HG03575 (cell line): ENCODE data around the gene MICALL2.

ENCODE experiments used
- ATAC-seq: cut with Tn5 transposase; IDR thresholded peaks from one replicate; pipeline ENCODE4 v1.9.1; 2021; ENCODE audit not compliant: unreplicated experiment, insufficient number of reproducible peaks, low FRiP score; ENCODE audit errors: extremely low read depth

MICALL2 gene

DNA sequence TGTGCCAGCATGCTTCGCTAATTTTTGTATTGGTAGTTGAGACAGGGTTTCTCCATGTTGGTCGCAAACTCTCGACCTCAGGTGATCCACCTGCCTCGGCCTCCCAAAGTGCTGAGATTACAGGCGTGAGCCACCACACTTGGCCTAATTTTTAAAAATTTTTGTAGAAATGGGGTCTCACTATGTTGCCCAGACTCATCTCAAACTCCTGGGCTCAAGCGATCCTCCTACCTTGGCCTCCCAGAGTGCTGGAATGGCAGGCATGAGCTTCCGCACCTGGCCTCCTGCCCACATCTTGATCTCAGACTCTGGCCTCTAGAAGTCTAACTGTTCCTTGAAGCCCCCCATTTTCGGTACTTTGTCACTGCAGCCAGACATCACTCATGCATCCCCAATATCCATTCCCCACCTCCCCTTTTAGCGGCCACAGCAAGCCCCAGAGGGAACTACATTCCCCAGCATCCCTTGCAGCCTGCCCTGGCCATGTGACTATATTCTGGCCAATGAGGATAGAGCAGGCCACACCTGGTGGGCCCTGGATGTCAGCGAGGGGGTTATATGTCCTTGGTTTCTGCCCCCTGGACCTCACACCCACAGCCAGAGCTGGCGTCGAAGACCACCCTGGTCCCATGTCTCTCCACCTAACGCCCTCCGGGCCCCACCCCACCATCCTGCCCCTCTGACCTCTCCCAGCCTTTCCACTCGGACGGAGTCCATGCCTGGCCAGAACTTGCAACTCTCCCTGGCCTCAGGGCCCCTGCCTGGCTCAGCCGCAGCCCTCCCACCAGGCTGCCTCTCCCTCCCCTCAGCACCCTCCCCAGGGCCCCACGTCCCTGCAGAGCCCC, 33.8 kb downstream of the MICALL2 start:
- ATAC-seq, result no peak

DNA sequence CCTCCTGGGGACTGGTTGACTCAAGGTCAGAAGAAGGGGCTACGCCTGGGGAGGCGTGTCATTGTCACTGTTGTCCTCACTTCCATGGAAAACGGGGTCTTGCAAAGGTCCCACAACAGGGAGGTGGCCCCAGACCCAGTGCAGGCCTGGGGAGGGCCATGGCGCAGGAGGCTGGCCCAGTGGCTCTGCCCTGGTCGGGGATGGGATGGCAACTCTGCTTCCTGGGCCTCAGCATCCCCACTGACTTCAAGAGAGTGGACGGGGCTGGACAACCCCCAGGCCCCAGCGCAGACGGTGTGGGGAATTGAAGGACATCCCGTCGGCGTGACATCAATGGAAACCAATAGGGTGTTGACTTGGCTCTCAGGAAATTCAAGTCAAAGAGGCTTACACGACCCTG, 35.2 kb downstream of the MICALL2 start:
- no peak for ATAC-seq

DNA sequence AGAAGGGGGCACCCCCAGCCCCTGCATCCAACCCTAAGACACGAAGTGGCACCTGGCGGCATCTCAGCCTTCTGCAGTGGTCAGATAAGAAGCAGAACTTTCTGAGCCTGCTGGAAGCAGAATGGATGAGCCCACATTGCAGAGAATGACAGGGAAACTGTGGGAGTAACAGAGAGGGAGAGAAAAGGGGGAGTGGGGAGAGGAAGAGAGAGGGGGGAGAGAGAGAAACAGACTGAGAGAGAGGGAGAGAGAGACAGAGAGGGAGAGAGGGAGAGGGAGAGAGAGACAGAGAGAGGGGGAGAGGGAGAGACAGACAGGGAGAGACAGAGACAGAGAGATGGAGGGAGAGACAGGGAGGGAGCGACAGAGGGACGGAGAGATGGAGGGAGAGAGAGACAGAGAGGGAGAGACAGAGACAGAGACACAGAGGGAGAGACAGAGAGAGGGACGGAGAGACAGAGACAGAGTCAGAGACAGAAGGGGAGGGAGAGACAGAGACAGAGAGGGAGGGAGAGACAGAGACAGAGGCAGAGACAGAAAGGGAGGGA, 35.9 kb downstream of the MICALL2 start:
- ATAC-seq, result no peak

DNA sequence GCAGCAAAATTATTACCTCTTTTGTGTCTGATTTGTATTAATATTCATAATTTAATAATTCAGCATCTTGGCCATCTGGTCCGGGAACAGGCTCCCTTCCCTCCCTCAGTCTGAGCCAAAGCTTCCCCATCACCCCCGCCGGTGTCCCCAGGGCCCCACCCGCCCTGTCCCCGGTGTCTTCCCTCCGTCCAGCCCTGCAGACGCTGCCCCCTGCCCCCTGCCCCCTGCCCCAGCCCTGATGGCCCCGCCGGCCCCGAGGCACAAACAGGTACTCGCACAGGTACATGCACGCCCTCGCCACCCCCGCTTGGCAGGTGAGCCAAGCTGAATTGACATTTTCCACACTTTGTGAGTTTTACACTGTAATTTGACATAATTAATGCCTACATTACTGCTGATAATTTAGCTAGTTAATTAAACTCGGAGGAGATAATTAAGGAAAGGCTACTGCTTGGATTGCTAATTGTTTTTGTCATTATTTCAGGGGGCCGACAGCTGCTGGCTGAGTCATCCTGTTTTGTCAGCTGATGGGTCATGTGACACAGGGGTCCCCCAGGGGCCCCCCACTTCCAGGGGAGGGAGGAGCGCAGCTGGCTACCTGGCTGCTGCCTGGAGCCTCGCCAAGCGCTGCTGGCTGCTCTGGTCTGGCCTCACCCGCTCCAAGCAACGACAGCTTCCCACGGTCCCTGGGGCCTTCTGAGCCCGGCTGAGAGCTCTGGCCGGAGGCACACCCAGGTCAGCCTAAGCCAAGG, 36.6 kb downstream of the MICALL2 start:
- no peak for ATAC-seq

DNA sequence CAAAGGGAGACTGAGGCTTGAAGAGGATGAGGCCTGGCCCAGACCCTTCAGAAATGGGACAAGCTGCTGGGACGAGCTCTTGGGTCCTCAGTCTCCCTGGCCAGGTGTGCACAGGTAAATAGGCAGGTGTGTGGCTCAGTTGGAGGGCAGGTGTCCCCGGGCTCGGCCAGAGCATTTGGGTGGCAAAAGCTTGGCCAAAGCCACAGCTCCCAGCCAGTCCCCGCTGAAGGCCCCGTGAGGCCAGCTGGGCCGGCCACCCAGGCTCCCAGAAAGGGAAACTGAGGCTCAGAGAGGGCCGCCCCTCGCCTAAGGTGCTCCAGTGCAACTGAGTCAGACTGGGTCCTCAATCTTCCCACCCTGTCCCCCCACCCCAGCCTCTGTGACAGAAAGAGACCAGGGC, 37.3 kb downstream of the MICALL2 start:
- no peak for ATAC-seq

DNA sequence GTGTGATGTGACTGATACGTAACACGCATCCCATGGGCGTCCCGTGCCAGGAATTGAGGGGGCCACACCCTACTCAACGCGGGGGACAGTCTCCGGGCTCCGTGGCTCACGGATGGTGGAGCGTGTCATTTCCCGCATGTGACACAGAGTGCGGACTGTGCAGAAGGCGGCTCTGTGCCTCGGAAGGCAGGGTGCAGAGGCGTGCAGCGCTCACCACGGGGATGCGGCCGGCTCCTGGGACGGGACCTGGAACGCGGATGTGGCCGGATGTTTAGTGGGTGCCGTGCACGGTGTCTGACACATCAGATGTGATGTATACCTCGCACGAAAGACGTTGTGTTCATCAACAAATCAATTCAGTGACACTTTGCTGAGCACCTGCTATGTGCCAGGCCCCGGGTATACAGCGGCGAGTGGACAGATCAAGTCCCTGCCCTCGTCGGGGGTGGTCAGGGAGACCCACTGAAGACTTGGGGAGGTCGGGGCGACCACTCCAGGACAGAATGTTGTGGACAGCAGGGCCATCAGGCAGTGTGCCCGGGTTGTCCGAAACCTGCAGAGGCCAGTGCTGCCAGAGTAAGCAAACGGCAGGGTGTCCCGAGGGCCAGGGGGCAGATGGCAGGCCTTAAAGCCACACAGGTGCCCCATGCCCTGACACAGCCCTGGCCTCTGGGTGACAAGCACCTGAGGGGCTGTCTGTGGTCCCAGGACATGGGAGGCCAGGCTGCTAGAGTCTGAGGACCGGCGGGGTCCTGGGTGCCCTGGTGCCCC, 38.1 kb downstream of the MICALL2 start:
- ATAC-seq, result no peak

DNA sequence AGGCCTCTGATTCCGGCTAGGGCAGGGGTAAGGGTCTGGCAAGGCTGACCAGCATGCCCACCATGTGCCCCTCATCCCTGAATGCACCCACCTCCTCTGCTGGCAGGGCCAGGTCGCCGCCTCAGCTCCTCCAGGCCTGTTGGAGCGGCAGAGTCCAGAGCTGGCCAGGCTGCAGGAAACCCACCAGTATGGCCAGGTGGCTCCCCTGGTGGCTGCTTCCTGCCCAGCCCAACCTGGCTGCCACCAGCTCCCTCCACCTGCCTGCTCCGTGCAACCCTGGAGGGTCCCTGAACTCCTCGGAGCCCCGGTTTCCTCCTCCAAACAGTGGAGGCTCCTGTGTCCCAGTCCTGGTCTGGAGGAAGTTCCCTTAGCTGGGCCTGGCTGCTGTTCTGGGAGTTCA, 39.6 kb downstream of the MICALL2 start:
- no peak for ATAC-seq

DNA sequence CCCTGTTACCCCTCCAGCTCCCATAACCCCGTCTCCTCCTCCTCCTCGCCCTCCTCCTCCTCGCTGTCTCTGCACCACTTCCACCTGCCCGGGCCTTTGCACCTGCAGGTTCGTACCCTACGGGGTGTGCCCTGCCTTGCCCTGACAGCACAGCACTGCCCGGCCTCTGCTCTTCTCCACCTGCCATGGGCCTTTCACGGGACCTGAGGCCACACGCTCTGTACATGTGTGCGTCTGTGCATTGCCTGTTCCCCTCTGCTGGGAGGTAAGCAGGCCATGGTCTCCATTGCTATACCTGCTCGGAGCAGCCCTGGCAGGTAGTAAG, 40.0 kb downstream of the MICALL2 start:
- no peak for ATAC-seq

DNA sequence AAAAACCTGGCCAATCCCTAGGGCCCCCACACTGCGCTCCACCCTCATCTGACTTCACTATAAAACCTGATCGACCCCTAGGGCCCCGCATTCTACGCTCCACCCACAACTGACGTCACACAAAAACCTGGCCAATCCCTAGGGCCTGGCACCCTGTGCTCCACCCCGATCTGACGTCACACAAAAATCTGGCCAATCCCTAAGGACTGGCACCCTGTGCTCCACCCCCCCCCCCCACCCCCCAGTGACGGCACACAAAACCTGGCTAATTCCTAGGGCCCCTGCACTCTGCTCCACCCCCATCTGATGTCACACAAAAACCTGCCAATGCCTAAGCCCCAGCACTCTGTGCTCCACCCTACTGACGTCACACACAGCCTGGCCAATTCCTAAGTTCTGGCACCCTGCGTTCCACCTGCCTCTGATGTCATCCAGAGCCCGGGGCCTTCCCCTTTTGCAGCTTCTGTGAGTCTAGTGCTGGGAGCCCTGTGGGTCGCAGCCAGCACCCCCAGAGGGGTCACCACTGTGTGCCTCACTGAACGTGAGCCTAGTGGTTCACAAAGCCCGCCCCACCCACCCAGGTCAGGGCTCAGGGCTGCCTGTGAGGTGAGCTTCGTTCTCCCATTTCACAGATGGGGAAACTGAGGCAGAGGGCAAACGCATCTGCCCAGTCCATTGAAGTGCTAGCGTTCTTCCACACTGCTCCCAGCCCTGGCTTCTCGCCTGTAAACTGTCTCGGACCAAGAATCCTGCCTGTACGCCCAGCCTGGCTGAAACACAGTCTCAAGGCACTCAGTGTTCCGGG, 40.6 kb downstream of the MICALL2 start:
- no peak for ATAC-seq

DNA sequence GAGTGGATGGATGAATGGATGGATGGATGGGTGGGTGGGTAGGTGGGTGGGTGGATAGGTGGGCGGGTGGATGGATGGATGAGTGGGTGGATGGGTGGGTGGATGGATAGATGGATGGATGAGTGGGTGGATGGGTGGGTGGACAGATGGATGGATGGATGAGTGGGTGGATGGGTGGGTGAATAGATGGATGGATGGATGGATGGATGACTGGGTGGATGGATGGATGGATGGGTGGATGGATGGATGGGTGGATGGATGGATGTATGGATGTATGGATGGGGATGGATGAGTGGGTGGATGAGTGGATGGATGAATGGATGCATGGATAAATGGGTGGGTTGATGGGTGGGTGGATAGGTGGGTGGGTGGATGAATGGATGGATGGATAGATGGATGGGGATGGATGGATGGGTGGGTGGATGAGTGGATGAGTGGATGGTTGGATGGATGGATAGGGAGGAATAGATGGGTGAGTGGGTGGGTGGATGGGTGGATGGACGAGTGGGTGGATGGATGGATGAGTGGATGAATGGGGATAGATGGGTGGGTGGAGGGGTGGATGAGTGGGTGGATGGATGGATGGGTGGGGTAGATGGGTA, 43.8 kb downstream of the MICALL2 start:
- no peak for ATAC-seq

DNA sequence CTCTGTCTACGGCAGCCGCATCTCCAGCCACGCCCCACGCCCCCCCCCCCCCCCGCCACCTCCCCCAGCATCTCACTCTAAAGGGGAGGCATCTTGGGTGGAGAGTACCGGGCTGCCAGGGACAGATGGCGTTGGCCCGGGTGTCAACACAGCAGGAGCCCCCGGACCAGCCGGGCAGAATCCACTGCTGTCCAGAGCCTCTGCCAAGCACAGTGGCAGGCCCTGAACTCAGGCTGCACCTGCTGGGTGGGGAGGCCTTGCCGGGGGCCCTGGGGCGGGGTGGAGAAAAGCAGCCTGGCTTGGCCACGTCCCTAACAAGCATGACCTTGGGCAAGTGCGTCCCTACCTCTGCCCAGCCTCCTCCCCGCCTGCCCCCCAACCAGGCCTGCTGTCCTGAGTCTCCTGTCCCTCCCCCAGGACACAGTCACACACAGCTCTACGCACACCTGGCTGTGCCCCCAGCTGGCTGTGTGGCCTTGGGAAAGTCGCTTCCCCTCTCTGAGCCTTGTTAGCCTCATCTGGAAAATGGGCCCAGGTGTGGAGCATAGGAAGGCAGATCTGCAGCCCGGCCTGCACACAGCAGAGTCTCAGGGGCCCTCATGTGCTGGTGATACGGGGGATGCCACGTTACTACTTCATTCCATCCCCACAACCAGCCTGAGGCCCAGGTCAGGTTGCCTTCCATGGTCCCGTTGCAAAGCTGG, 45.2 kb downstream of the MICALL2 start:
- ATAC-seq, result no peak

DNA sequence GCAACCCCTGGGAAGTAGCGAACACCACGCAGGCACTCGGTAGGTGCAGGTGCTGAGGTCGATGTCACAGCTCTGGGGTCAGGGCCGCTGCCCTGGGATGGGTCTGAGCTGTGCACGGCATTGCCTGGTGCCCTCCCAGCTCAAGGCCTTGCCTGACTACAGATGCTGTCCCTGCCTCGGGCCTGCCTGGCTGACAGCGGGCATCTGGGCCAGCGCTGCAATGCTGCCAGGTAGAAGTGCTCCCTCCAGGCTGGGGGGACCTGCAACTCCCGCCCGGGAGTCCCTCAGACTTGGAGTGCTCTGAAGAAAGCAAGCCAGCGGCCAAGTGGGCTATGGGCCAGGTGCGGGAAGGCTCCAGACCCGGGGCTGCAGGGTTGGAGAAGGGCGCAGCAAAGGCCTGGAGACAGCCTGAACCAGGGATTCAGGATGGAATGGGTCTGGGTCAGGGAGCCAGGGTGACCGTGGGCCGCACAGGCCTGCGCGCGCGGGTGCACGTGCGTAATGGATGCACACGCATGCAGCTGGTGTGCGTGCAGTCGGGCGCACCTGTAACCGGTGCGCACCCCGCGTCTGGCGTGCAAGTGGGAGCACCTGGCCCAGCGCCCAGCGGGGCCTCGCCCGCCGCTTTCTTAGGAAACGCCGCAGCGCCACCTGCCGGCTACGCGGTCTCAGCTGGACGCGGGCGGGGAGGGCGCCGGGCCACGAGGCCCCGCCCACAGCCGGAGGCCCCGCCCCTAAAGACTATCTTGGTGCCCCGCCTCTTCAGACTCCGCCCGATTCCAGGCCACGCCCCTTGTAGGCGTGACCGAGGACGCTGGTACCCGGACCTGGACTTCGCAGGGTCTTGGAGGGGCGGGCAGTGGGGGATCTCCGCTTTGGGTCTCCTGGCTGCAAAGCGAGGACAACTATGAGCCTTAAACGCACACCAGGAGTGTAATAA, 46.7 kb downstream of the MICALL2 start:
- no peak for ATAC-seq

DNA sequence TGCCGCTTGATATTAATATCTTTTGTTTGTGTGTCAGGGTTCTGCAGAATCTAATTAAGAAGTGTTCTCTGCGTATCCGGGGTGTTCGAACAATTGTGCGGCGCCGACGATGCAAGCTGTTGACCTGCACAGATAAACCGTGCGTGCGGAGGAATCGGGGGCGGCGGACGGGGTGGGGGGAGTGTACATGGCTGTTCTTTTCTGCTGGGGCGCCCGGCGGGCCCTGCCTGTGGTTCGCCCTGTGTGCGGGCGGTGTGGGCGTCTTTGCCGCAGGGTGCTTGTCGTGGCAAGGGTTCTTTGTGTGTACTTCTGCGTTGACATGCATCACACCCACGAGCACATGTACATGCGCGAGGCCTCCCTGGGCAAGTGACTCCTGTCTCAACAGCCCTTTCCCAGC, 47.9 kb downstream of the MICALL2 start:
- ATAC-seq, result no peak

DNA sequence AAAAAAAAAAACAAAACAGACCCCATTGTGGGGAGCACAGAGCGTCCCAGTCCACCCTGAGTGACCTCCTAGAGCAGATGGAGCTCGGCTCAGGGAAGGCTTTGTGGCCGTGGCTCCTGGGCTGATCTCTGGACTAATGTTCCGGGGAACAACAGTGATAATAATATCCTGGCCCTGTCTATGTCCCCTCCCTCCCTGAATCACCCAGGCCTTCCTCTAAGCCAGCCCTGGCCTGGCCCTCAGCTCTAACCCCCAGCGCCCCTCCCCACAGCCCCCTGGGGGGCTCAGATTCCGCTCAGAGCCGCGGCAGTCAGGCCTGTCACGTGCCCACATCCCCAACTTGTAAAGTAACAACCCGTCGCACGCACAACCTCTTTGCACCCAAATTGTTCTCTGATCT, 48.3 kb downstream of the MICALL2 start:
- no peak for ATAC-seq

DNA sequence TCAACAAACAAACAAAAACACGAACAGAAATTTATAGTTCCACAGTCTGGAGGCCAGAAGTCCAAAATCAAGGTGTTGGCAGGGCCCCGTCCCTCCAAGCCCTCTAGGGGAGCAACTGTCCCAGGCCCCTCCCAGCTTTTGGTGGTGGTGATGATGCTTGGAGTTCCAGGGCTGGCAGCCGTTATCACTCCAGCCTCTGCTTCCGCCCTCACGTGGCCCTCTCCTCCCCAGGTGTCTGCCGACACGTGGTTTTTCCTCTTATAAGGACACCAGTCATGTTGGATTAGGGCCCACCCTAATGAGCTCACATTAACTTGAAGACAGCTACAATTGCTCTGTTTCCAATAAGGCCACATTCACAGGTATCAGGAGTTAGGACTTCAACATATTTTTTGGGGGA, 49.7 kb downstream of the MICALL2 start:
- no peak for ATAC-seq

DNA sequence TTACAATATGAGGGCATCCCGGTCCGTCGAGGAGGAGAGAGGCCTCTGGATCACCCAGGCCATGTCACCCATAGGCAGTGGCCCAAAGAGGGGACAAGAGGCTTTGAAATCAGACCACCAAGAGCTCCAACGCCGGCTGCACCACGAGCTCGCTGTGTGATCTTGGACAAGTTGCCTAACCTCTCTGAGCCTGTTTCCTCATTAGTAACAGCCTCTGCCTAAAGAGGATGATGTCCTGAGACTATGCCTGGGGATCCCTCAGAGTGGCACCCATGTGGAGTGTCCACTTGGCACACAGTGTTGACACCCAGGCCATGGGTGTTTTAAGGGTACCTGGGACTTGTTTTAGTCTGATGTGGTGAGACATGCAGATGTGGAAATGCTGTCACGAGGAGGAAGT, 50.8 kb downstream of the MICALL2 start:
- no peak for ATAC-seq

DNA sequence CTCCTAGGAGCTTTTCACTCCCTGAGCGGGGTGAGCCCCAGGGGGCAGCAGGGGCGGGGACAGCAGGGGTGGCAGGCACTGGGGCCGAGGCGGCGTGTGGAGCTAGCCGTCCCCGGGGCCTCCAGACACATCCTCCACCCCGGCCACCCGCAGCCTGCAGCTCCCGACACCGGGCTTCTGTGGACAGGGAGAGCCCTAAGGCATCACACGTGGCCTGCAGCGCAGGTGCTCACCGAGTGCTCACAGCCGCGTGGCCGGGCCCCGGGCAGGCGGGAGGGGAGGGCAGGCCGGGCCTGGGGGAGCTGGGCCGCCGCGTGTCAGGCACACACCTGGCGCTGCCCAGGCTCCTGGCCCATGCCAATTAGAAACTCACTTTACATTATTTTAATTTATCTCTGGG, 51.4 kb downstream of the MICALL2 start:
- ATAC-seq, result no peak
